ENCODE measurements around the gene NSG2. TPM values are rescaled to one million over a fixed set of nuclear protein-coding genes. Genes with fewer than 3 reads are reported as not detected.

The NSG2 gene
- polyA plus RNA-seq, 2 donors = 0.02 to 0.04 TPM

DNA sequence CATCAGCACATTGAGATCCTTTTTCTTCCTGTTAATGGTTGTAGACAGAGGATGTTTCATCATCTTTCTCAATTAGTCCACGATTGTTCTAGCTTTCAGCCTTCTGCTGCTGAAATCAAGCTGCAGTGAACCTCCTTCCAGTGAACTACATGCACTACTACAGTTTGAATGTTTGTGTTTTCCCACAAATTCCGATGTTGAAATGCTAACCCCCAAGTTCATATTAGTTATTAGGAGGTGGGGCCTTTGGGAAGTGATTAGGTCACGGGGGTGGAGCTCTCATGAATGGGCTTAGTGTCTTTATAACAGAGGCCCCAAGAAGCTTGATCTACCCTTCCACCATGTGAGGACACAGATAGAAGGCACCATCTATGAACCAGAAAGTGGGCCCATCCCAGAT lies 32.9 kb downstream of the NSG2 start:
- H3K36me3 ChIP-seq (ENCODE audit: control insufficient read depth in 2 of 2, insufficient read depth in 2 of 2, low read length in 1 of 2) = no peaks in the 10 kb centered on the region
- WGBS, 2 donors = 67 to 69% methylated on average over 3 of the region's 3 CpGs
- H3K27me3 ChIP-seq (ENCODE audit: control insufficient read depth in 1 of 2, insufficient read depth in 2 of 2, low read length in 2 of 2) = no peaks in the 10 kb centered on the region
- H3K4me3 ChIP-seq (ENCODE audit: low read depth in 1 of 2, low read length in 2 of 2) = no peak overlapping the region
- H3K27ac ChIP-seq (ENCODE audit: low read depth in 2 of 2, low read length in 1 of 2) = no peak overlapping the region
- no peaks in the 10 kb centered on the region for H3K4me1 ChIP-seq (ENCODE audit: control insufficient read depth in 2 of 2, insufficient read depth in 2 of 2, low read length in 1 of 2)
- H3K9me3 ChIP-seq (ENCODE audit: control insufficient read depth in 2 of 2, insufficient read depth in 1 of 2, low read depth in 1 of 2, low read length in 1 of 2) = no peaks in the 10 kb centered on the region

DNA sequence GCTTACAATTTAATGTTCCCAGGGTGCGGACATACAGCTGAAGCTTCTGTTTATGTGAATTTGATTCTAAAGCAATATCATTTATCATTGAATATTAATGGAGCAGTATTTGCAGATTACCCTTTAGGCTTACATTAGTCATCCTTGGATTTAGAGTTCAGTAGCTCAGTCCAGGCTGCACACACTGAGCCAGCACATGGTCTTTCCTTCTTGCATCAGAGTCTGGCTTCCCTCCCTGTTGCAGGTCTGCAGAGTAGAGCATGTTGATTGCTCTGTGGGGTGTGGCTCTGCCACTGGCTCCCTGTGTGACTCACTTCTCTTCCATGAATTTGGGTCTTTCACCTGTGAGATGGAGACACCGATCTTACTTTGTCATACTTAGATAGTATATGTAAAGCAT lies 36.8 kb downstream of the NSG2 start:
- Histone ChIP-seq H3K36me3 (ENCODE audit: control insufficient read depth in 2 of 2, insufficient read depth in 2 of 2, low read length in 1 of 2) (no peaks in the 10 kb centered on the region), H3K4me3 (ENCODE audit: low read depth in 1 of 2, low read length in 2 of 2) (no peak overlapping the region), H3K4me1 (ENCODE audit: control insufficient read depth in 2 of 2, insufficient read depth in 2 of 2, low read length in 1 of 2) (no peaks in the 10 kb centered on the region), H3K27ac (ENCODE audit: low read depth in 2 of 2, low read length in 1 of 2) (no peak overlapping the region), H3K9me3 (ENCODE audit: control insufficient read depth in 2 of 2, insufficient read depth in 1 of 2, low read depth in 1 of 2, low read length in 1 of 2) (no peaks in the 10 kb centered on the region), H3K27me3 (ENCODE audit: control insufficient read depth in 1 of 2, insufficient read depth in 2 of 2, low read length in 2 of 2) (no peaks in the 10 kb centered on the region)
- 57 to 77% methylated on average over 2 of the region's 2 CpGs for WGBS, 2 donors

DNA sequence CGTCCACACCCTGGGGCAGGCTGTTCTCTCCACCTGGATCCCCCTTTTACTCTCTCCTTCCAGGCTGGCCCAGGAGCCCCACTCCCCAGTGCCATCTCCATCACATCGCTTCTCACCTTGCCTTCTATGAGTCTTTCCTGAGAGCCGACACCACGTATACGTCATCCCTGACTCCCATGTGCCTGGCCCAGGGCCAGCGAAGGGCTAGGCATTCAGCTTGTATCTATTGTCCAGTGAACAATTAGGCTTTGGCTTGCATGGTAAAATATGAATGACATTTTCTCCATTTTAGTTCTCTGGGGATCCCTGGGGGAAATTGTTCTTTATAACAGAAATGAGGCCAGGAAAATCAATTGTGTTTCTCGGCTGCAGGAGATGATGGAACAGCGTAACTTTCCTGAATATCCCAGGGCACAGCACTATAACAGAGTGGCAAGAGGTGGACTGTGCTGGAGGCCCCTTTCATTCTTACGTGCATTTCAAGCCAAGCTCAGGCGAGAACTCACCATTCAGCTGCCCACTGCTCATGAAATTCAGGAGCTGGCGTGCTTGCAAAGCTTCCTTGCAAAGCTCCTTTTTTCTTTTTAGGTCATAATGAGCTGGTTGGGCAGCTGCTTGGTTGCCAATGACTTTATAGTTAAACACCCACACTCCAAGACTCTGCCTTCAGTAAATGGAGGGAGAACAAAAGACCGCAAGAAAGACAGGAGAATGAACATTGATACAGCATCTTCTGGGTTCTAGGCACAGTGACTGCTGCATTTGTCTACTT lies 37.7 kb downstream of the NSG2 start:
- Histone ChIP-seq H3K27me3 (ENCODE audit: control insufficient read depth in 1 of 2, insufficient read depth in 2 of 2, low read length in 2 of 2) (no peaks in the 10 kb centered on the region), H3K36me3 (ENCODE audit: control insufficient read depth in 2 of 2, insufficient read depth in 2 of 2, low read length in 1 of 2) (no peaks in the 10 kb centered on the region), H3K4me1 (ENCODE audit: control insufficient read depth in 2 of 2, insufficient read depth in 2 of 2, low read length in 1 of 2) (no peaks in the 10 kb centered on the region), H3K4me3 (ENCODE audit: low read depth in 1 of 2, low read length in 2 of 2) (no peak overlapping the region), H3K27ac (ENCODE audit: low read depth in 2 of 2, low read length in 1 of 2) (no peak overlapping the region), H3K9me3 (ENCODE audit: control insufficient read depth in 2 of 2, insufficient read depth in 1 of 2, low read depth in 1 of 2, low read length in 1 of 2) (no peaks in the 10 kb centered on the region)
- 76 to 85% methylated on average over 12 of the region's 12 CpGs for WGBS, 2 donors

DNA sequence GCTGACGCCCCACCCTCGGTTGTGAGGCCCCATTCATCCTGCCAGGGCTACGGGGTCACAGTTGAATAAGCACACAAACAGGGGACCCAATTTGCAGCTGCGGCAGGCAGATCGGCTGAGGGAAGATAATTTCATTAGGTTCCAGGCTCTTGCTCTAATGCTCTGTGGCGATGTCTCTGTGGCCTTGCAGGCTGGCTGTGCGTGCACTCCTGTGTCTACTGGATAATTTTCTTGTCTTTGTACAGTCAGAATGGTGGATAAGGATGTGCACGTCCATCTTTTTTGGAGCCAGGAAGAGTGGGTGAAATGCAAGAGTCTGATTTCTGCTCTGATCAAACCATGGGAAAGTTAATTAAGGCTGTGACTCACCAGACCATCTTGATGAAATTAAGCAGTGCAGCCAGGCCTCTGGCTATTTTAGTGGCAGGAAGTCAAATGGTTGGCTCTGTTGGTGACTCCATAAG lies 39.2 kb downstream of the NSG2 start:
- no peaks in the 10 kb centered on the region for H3K4me1 ChIP-seq (ENCODE audit: control insufficient read depth in 2 of 2, insufficient read depth in 2 of 2, low read length in 1 of 2)

DNA sequence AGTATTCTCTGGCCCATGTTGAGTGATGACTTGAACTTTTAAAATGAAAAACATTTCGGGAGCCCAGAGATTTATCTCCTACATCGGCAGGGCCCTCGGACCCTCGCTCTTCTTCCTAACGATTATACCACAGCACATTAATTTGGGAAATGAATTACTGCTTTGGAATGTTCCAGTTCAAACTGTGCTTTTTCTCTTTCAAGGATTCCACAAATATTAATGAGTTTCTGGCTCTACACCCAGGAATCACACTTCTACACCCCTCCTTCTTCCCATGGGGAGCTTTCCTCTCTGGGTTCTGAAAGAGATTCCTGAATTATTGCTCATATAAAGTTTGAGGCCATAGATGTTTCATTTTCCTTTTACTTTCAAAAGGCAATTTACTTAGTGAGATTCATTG lies 41.2 kb downstream of the NSG2 start:
- Histone ChIP-seq H3K36me3 (ENCODE audit: control insufficient read depth in 2 of 2, insufficient read depth in 2 of 2, low read length in 1 of 2) (no peaks in the 10 kb centered on the region), H3K4me1 (ENCODE audit: control insufficient read depth in 2 of 2, insufficient read depth in 2 of 2, low read length in 1 of 2) (no peaks in the 10 kb centered on the region), H3K9me3 (ENCODE audit: control insufficient read depth in 2 of 2, insufficient read depth in 1 of 2, low read depth in 1 of 2, low read length in 1 of 2) (no peaks in the 10 kb centered on the region), H3K27ac (ENCODE audit: low read depth in 2 of 2, low read length in 1 of 2) (no peak overlapping the region), H3K27me3 (ENCODE audit: control insufficient read depth in 1 of 2, insufficient read depth in 2 of 2, low read length in 2 of 2) (no peaks in the 10 kb centered on the region), H3K4me3 (ENCODE audit: low read depth in 1 of 2, low read length in 2 of 2) (no peak overlapping the region)
- WGBS, 2 donors = 87 to 93% methylated on average over 5 of the region's 5 CpGs

More for the DNA sequence above, 39.2 kb downstream of the NSG2 start:
- H3K27me3 ChIP-seq (ENCODE audit: control insufficient read depth in 1 of 2, insufficient read depth in 2 of 2, low read length in 2 of 2) = no peaks in the 10 kb centered on the region
- no peak overlapping the region for H3K4me3 ChIP-seq (ENCODE audit: low read depth in 1 of 2, low read length in 2 of 2)
- WGBS, 2 donors = 65 to 70% methylated on average over 8 of the region's 8 CpGs
- H3K27ac ChIP-seq (ENCODE audit: low read depth in 2 of 2, low read length in 1 of 2) = no peak overlapping the region
- H3K9me3 ChIP-seq (ENCODE audit: control insufficient read depth in 2 of 2, insufficient read depth in 1 of 2, low read depth in 1 of 2, low read length in 1 of 2) = no peaks in the 10 kb centered on the region
- no peaks in the 10 kb centered on the region for H3K36me3 ChIP-seq (ENCODE audit: control insufficient read depth in 2 of 2, insufficient read depth in 2 of 2, low read length in 1 of 2)

DNA sequence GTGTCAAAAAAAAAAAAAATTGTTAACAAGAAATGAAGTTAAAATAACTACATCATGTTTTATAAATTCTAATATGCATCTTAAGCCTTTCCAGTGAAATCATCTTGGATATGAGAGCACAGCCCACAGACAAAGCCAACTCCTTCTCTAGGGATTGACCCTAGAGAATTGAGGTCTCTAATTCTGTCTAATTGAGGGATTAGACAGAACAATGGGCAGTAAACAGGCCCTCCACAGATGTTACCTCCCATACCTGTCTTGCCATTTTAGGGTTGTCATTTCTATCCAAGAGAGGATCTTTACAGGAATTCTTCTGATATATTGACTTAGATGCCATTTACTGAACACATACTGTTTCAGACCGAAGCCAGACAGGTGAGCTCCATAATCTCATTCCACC lies 42.3 kb downstream of the NSG2 start:
- no peak overlapping the region for H3K27ac ChIP-seq (ENCODE audit: low read depth in 2 of 2, low read length in 1 of 2)
- H3K9me3 ChIP-seq (ENCODE audit: control insufficient read depth in 2 of 2, insufficient read depth in 1 of 2, low read depth in 1 of 2, low read length in 1 of 2) = no peaks in the 10 kb centered on the region
- no peak overlapping the region for H3K4me3 ChIP-seq (ENCODE audit: low read depth in 1 of 2, low read length in 2 of 2)
- no peaks in the 10 kb centered on the region for H3K36me3 ChIP-seq (ENCODE audit: control insufficient read depth in 2 of 2, insufficient read depth in 2 of 2, low read length in 1 of 2)
- H3K4me1 ChIP-seq (ENCODE audit: control insufficient read depth in 2 of 2, insufficient read depth in 2 of 2, low read length in 1 of 2) = no peaks in the 10 kb centered on the region
- H3K27me3 ChIP-seq (ENCODE audit: control insufficient read depth in 1 of 2, insufficient read depth in 2 of 2, low read length in 2 of 2) = no peaks in the 10 kb centered on the region
- 93 to 94% methylated on average over 1 of the region's 1 CpG for WGBS, 2 donors

DNA sequence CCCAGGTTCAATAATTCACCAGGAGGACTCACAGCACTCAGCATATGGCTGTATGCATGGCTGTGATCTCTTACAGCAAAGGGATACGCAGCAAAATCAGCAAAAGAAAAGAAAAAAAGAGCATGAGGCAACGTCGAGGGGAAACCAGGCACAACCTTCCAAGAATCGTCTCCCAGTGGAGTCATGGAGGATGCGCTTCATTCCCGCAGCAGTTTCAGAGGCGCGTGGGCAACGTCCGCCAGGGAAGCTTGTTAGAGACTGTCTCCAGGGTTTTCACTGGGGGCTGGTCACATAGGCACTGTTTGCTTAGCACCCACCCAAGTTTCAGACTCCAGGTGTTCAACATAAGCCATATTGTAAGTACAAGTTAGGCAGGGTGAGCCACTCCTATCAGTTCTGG lies 44.6 kb downstream of the NSG2 start:
- 76 to 80% methylated on average over 10 of the region's 10 CpGs for WGBS, 2 donors
- Histone ChIP-seq H3K36me3 (ENCODE audit: control insufficient read depth in 2 of 2, insufficient read depth in 2 of 2, low read length in 1 of 2) (no peaks in the 10 kb centered on the region), H3K27me3 (ENCODE audit: control insufficient read depth in 1 of 2, insufficient read depth in 2 of 2, low read length in 2 of 2) (no peaks in the 10 kb centered on the region), H3K9me3 (ENCODE audit: control insufficient read depth in 2 of 2, insufficient read depth in 1 of 2, low read depth in 1 of 2, low read length in 1 of 2) (peaks cover 0 to 4% of the 10 kb centered on the region in 2 donors), H3K27ac (ENCODE audit: low read depth in 2 of 2, low read length in 1 of 2) (no peak overlapping the region), H3K4me1 (ENCODE audit: control insufficient read depth in 2 of 2, insufficient read depth in 2 of 2, low read length in 1 of 2) (no peaks in the 10 kb centered on the region), H3K4me3 (ENCODE audit: low read depth in 1 of 2, low read length in 2 of 2) (no peak overlapping the region)

DNA sequence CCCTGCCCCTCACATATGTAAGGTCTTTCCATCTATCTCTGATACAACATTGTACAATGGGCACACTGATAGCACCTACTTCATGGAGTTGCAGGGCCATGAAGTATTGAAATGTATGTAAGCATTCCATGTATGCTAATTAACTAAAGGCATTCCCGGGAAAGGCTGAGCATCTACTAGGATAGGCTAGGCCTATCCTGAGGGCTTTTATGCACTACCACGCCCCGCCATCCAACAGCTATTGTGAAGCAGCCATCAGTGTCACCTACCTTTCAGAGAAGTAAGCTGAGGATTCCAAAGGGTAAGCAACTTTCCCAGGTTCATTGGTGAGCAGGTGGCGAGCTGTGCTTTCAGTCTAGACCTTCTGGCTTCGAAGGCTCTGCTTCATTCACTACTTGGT lies 47.6 kb downstream of the NSG2 start:
- Histone ChIP-seq H3K4me3 (ENCODE audit: low read depth in 1 of 2, low read length in 2 of 2) (no peak overlapping the region), H3K27me3 (ENCODE audit: control insufficient read depth in 1 of 2, insufficient read depth in 2 of 2, low read length in 2 of 2) (no peaks in the 10 kb centered on the region), H3K36me3 (ENCODE audit: control insufficient read depth in 2 of 2, insufficient read depth in 2 of 2, low read length in 1 of 2) (no peaks in the 10 kb centered on the region), H3K9me3 (ENCODE audit: control insufficient read depth in 2 of 2, insufficient read depth in 1 of 2, low read depth in 1 of 2, low read length in 1 of 2) (peaks cover 0 to 4% of the 10 kb centered on the region in 2 donors), H3K4me1 (ENCODE audit: control insufficient read depth in 2 of 2, insufficient read depth in 2 of 2, low read length in 1 of 2) (peaks cover 0 to 5% of the 10 kb centered on the region in 2 donors), H3K27ac (ENCODE audit: low read depth in 2 of 2, low read length in 1 of 2) (no peak overlapping the region)
- 77 to 84% methylated on average over 5 of the region's 5 CpGs for whole genome bisulfite sequencing, 2 donors

DNA sequence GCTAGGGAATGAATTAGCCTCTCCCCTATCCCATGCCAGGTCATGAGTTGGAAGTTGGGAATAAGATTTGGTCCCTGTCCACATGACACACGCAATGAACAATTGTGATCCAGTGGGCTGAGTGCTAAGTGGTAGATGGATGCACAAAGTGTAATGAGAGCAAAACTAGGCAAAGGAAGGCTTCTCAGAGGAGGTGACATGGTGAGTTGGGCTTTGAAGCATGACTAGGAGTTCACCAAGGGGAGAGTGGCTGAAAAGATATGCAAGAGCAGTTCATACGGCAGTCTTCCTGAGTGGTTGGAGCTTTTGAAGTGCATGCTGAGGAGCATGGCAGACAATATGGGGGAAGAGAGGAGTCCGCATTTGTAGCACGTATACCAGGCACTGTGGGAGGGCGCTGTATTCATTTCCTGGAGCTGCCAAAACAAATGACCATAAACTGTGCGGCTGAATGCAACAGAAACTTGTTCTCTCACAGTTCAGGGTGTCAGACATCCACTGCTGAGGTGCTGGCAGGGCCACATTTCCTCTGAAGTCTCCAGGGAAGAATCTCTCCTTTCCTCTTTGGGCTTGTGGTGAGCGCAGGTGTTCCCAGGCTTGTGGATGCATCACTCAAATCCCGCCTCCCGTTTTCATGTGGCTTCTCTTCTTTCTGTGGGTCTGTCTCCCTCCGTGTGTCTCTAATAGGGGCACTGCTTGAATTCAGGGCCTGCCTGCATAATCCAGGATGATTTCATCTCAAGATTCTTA lies 49.5 kb downstream of the NSG2 start:
- Histone ChIP-seq H3K9me3 (ENCODE audit: control insufficient read depth in 2 of 2, insufficient read depth in 1 of 2, low read depth in 1 of 2, low read length in 1 of 2) (peaks cover 0 to 4% of the 10 kb centered on the region in 2 donors), H3K4me1 (ENCODE audit: control insufficient read depth in 2 of 2, insufficient read depth in 2 of 2, low read length in 1 of 2) (peaks cover 0 to 5% of the 10 kb centered on the region in 2 donors), H3K36me3 (ENCODE audit: control insufficient read depth in 2 of 2, insufficient read depth in 2 of 2, low read length in 1 of 2) (no peaks in the 10 kb centered on the region), H3K27me3 (ENCODE audit: control insufficient read depth in 1 of 2, insufficient read depth in 2 of 2, low read length in 2 of 2) (no peaks in the 10 kb centered on the region), H3K4me3 (ENCODE audit: low read depth in 1 of 2, low read length in 2 of 2) (no peak overlapping the region), H3K27ac (ENCODE audit: low read depth in 2 of 2, low read length in 1 of 2) (no peak overlapping the region)
- 80 to 82% methylated on average over 10 of the region's 10 CpGs for WGBS, 2 donors

Data from esophagus (tissue), 2 donors.